Ishikawa (cell line): ENCODE data around the gene POU2F2.

Experiments used
- CREB1 ChIP-seq: IDR thresholded peaks from 2 replicates; pipeline ENCODE4 v1.6.1; 2012; ENCODE audit warnings: low read depth
- EP300 ChIP-seq: IDR thresholded peaks from 2 replicates; pipeline ENCODE4 v1.6.1; 2012; ENCODE audit warnings: borderline replicate concordance
- FOXM1 ChIP-seq: IDR thresholded peaks from 2 replicates; pipeline ENCODE4 v1.6.1; 2012; ENCODE audit warnings: low read depth, borderline replicate concordance
- NFIC ChIP-seq: IDR thresholded peaks from 2 replicates; pipeline ENCODE4 v1.6.1; 2012
- RAD21 ChIP-seq: IDR thresholded peaks from 2 replicates; pipeline ENCODE4 v1.6.1; 2012; ENCODE audit warnings: low read depth
- TCF12 ChIP-seq: IDR thresholded peaks from 2 replicates; pipeline ENCODE4 v1.6.1; 2012; ENCODE audit warnings: low read depth
- YY1 ChIP-seq: IDR thresholded peaks from 2 replicates; pipeline ENCODE4 v1.6.1; 2012; ENCODE audit warnings: low read depth
- TF ChIP-seq, protein P1 (sequence below): IDR thresholded peaks from 2 replicates; pipeline ENCODE4 v1.6.1; 2012

- TF ChIP-seq CREB1, result no peak
- TF ChIP-seq FOXM1, result no peak
- TF ChIP-seq, protein P1, sequence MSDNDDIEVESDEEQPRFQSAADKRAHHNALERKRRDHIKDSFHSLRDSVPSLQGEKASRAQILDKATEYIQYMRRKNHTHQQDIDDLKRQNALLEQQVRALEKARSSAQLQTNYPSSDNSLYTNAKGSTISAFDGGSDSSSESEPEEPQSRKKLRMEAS, result no peak
- TF ChIP-seq TCF12, result no peak
- TF ChIP-seq YY1, result no peak
- no peak for TF ChIP-seq NFIC
- TF ChIP-seq RAD21, result no peak
- no peak for TF ChIP-seq EP300
These were observed 11.8 kb downstream of the POU2F2 start for GRCh38 chr19:42120276-42120980.
